Measurements from ENCODE around the gene MPPED1. TPM values are rescaled to one million over a fixed set of nuclear protein-coding genes. Genes with fewer than 3 reads are reported as not detected.

Gene MPPED1
- total and polyA plus RNA-seq, 2 of the 13 experiments (the other 11 are each of a cell fraction or from before 2014, with no cell fraction given), result 0.77 TPM; not detected in 1

DNA sequence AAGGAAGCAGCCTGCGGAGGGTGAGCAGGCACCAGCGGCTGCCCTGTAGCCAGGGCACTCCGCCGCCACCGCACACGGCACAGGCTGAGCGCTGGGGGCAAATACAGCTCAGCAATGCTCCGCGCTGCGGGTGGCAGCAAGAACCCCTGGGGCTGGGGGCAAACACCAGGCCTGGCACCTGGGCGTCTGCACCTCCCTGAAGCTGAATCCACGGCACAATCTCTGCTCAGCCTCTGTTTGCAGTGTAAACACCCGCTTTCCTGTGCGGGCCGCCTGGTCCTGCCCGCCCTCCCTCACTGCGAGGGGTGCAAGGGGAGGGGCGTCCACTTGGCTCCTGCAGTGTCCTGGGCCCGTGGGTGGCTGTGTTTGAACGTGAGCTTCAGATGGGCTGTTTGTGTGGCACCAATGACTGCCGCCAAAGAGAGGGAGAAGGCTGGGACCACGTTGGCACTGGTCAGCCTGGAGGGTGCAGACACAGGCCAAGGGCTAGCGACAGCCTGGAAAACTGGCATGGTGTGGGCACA is 14.8 kb upstream of the MPPED1 start (continued):
- TF ChIP-seq, protein P1, sequence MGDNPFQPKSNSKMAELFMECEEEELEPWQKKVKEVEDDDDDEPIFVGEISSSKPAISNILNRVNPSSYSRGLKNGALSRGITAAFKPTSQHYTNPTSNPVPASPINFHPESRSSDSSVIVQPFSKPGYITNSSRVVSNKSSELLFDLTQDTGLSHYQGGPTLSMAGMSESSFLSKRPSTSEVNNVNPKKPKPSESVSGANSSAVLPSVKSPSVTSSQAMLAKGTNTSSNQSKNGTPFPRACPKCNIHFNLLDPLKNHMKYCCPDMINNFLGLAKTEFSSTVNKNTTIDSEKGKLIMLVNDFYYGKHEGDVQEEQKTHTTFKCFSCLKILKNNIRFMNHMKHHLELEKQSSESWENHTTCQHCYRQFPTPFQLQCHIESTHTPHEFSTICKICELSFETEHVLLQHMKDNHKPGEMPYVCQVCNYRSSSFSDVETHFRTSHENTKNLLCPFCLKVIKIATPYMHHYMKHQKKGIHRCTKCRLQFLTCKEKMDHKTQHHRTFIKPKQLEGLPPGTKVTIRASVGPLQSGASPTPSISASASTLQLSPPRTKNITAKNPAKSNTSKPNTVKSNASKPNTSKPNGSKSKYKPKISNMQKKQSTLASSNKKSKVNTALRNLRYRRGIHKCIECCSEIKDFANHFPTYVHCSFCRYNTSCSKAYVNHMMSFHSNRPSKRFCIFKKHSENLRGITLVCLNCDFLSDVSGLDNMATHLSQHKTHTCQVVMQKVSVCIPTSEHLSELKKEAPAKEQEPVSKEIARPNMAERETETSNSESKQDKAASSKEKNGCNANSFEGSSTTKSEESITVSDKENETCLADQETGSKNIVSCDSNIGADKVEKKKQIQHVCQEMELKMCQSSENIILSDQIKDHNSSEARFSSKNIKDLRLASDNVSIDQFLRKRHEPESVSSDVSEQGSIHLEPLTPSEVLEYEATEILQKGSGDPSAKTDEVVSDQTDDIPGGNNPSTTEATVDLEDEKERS (CRISPR knock-in tag; IDR thresholded peaks at IDR 0.05), result 0 out of 2 replicates have a peak, but pooled peaks have one; percentile 57
- TF ChIP-seq, protein P2, sequence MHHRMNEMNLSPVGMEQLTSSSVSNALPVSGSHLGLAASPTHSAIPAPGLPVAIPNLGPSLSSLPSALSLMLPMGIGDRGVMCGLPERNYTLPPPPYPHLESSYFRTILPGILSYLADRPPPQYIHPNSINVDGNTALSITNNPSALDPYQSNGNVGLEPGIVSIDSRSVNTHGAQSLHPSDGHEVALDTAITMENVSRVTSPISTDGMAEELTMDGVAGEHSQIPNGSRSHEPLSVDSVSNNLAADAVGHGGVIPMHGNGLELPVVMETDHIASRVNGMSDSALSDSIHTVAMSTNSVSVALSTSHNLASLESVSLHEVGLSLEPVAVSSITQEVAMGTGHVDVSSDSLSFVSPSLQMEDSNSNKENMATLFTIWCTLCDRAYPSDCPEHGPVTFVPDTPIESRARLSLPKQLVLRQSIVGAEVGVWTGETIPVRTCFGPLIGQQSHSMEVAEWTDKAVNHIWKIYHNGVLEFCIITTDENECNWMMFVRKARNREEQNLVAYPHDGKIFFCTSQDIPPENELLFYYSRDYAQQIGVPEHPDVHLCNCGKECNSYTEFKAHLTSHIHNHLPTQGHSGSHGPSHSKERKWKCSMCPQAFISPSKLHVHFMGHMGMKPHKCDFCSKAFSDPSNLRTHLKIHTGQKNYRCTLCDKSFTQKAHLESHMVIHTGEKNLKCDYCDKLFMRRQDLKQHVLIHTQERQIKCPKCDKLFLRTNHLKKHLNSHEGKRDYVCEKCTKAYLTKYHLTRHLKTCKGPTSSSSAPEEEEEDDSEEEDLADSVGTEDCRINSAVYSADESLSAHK (CRISPR knock-in tag; IDR thresholded peaks at IDR 0.05; ENCODE audit: borderline replicate concordance), result no peak
- TF ChIP-seq RFXANK (CRISPR knock-in tag; IDR thresholded peaks at IDR 0.05) (no peak), SATB2 (CRISPR knock-in tag; IDR thresholded peaks at IDR 0.05) (no peak), PAWR (CRISPR knock-in tag; IDR thresholded peaks at IDR 0.05; ENCODE audit: borderline replicate concordance) (no peak), ADNP (CRISPR knock-in tag; IDR thresholded peaks at IDR 0.05) (no peak), ZBTB7B (CRISPR knock-in tag; IDR thresholded peaks at IDR 0.05) (peak; percentile 87), ZNF850 (CRISPR knock-in tag; conservative IDR thresholded peaks at IDR 0.05) (no peak), TBX2 (CRISPR knock-in tag; IDR thresholded peaks at IDR 0.05; ENCODE audit: borderline replicate concordance) (peak; percentile 88), RAD51 (IDR thresholded peaks at IDR 0.05; ENCODE audit: borderline replicate concordance) (no peak), ZMYM4 (CRISPR knock-in tag; IDR thresholded peaks at IDR 0.05) (0 out of 2 replicates have a peak, but pooled peaks have one; percentile 33), HNRNPH1 (optimal IDR thresholded peaks at IDR 0.05; ENCODE audit: low read depth, low read length) (no peak), PHF5A (CRISPR knock-in tag; IDR thresholded peaks at IDR 0.05; ENCODE audit: low read depth, unreplicated experiment) (no peak)
- TF ChIP-seq, protein P3, sequence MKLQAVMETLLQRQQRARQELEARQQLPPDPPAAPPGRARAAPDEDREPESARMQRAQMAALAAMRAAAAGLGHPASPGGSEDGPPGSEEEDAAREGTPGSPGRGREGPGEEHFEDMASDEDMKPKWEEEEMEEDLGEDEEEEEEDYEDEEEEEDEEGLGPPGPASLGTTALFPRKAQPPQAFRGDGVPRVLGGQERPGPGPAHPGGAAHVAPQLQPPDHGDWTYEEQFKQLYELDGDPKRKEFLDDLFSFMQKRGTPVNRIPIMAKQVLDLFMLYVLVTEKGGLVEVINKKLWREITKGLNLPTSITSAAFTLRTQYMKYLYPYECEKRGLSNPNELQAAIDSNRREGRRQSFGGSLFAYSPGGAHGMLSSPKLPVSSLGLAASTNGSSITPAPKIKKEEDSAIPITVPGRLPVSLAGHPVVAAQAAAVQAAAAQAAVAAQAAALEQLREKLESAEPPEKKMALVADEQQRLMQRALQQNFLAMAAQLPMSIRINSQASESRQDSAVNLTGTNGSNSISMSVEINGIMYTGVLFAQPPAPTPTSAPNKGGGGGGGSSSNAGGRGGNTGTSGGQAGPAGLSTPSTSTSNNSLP (IDR thresholded peaks at IDR 0.05; ENCODE audit: low read depth, low read length), result no peak
- TF ChIP-seq, protein P4, sequence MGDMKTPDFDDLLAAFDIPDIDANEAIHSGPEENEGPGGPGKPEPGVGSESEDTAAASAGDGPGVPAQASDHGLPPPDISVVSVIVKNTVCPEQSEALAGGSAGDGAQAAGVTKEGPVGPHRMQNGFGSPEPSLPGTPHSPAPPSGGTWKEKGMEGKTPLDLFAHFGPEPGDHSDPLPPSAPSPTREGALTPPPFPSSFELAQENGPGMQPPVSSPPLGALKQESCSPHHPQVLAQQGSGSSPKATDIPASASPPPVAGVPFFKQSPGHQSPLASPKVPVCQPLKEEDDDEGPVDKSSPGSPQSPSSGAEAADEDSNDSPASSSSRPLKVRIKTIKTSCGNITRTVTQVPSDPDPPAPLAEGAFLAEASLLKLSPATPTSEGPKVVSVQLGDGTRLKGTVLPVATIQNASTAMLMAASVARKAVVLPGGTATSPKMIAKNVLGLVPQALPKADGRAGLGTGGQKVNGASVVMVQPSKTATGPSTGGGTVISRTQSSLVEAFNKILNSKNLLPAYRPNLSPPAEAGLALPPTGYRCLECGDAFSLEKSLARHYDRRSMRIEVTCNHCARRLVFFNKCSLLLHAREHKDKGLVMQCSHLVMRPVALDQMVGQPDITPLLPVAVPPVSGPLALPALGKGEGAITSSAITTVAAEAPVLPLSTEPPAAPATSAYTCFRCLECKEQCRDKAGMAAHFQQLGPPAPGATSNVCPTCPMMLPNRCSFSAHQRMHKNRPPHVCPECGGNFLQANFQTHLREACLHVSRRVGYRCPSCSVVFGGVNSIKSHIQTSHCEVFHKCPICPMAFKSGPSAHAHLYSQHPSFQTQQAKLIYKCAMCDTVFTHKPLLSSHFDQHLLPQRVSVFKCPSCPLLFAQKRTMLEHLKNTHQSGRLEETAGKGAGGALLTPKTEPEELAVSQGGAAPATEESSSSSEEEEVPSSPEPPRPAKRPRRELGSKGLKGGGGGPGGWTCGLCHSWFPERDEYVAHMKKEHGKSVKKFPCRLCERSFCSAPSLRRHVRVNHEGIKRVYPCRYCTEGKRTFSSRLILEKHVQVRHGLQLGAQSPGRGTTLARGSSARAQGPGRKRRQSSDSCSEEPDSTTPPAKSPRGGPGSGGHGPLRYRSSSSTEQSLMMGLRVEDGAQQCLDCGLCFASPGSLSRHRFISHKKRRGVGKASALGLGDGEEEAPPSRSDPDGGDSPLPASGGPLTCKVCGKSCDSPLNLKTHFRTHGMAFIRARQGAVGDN (CRISPR knock-in tag; IDR thresholded peaks at IDR 0.05), result peak; percentile 86
- TF ChIP-seq, protein P5, sequence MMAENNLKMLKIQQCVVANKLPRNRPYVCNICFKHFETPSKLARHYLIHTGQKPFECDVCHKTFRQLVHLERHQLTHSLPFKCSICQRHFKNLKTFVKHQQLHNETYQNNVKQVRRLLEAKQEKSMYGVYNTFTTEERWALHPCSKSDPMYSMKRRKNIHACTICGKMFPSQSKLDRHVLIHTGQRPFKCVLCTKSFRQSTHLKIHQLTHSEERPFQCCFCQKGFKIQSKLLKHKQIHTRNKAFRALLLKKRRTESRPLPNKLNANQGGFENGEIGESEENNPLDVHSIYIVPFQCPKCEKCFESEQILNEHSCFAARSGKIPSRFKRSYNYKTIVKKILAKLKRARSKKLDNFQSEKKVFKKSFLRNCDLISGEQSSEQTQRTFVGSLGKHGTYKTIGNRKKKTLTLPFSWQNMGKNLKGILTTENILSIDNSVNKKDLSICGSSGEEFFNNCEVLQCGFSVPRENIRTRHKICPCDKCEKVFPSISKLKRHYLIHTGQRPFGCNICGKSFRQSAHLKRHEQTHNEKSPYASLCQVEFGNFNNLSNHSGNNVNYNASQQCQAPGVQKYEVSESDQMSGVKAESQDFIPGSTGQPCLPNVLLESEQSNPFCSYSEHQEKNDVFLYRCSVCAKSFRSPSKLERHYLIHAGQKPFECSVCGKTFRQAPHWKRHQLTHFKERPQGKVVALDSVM (CRISPR knock-in tag; IDR thresholded peaks at IDR 0.05), result no peak
